ENCODE measurements around the gene SCN4B. TPM values are rescaled to one million over a fixed set of nuclear protein-coding genes. Genes with fewer than 3 reads are reported as not detected.
"Not testable (repeated sequence)": the region's sequence is repeated elsewhere in the genome, so short reads cannot be mapped to it uniquely, and the experiment has no call there.

The SCN4B gene
- total and polyA plus RNA-seq, 2 donors (not counting 3 experiments of a cell fraction or from before 2014, with no cell fraction given): 0.06 to 0.13 TPM

- H3K27ac ChIP-seq (ENCODE audit: insufficient read depth, low read depth, low read length); H3K9me3 ChIP-seq (replicated peaks; ENCODE audit: control insufficient read depth, insufficient read depth, low read length); H3K9ac ChIP-seq (replicated peaks; ENCODE audit: extremely low read depth, insufficient read depth, low read length); DNase-seq (ENCODE audit: low read depth, low spot score); H3K4me1 ChIP-seq (ENCODE audit: control insufficient read depth, extremely low read depth, insufficient read depth, low read length); CTCF ChIA-PET; H3K9me1 ChIP-seq (replicated peaks; ENCODE audit: control insufficient read depth, extremely low read depth, insufficient read depth, low read length); H2AFZ ChIP-seq (ENCODE audit: low read depth, low read length); H3K4me3 ChIP-seq (replicated peaks in 1 of 3; ENCODE audit: insufficient read depth in 1 of 3, low read depth in 1 of 3, low read length in 3 of 3); dilution Hi-C loops (cut with MboI; ENCODE audit: extremely low pct_ligation_motif_present, low sequenced_read_pairs); H3K79me2 ChIP-seq (ENCODE audit: control insufficient read depth, insufficient read depth, low read length); POLR2A ChIA-PET; BruUV-seq (replicated peaks); H4K20me1 ChIP-seq (replicated peaks; ENCODE audit: control insufficient read depth, extremely low read depth, insufficient read depth, low read length); H3K36me3 ChIP-seq (ENCODE audit: control insufficient read depth in 2 of 2, extremely low read depth in 1 of 2, insufficient read depth in 2 of 2, low read length in 2 of 2); H3K4me2 ChIP-seq (ENCODE audit: insufficient read depth, low read length); FAIRE-seq; intact Hi-C loops (cut with micrococcal nuclease): not testable (repeated sequence)
- H3K27me3 ChIP-seq (ENCODE audit: control insufficient read depth in 2 of 2, insufficient read depth in 2 of 2, low read length in 2 of 2): peaks cover 11% of the 10 kb centered on the region in 2 experiments
Observed at GRCh38 chr11:118190942-118191506, 38.4 kb upstream of the SCN4B start.

GRCh38 chr11:118186346-118187107 lies 33.9 kb upstream of the SCN4B start:
- POLR2A ChIA-PET: no interaction called here
- H3K9ac ChIP-seq (replicated peaks; ENCODE audit: extremely low read depth, insufficient read depth, low read length): no peak overlapping the region
- no peaks in the 10 kb centered on the region for H4K20me1 ChIP-seq (replicated peaks; ENCODE audit: control insufficient read depth, extremely low read depth, insufficient read depth, low read length)
- H3K27ac ChIP-seq (ENCODE audit: insufficient read depth, low read depth, low read length): no peak overlapping the region
- H3K4me1 ChIP-seq (ENCODE audit: control insufficient read depth, extremely low read depth, insufficient read depth, low read length): no peaks in the 10 kb centered on the region
- dilution Hi-C loops (cut with MboI; ENCODE audit: extremely low pct_ligation_motif_present, low sequenced_read_pairs) (no loop called here), intact Hi-C loops (cut with micrococcal nuclease) (no loop called here)
- CTCF ChIA-PET: interaction anchor here (1.6 to 2.0 kb wide), 2 partner anchors 12 to 79 kb away, joined by 3 to 8 read pairs; no protein-coding TSS in a partner anchor
- TF ChIP-seq JUN (IDR thresholded peaks at IDR 0.05; ENCODE audit: borderline replicate concordance, insufficient read depth, insufficient read length, low read depth) (no peak), POLR2A (IDR thresholded peaks at IDR 0.05; ENCODE audit: low read depth, low read length) (no peak), MYC (IDR thresholded peaks at IDR 0.05; ENCODE audit: low read depth, low read length) (no peak), FOS (IDR thresholded peaks at IDR 0.05; ENCODE audit: borderline replicate concordance, insufficient read depth, low read length) (no peak), EZH2 (IDR thresholded peaks at IDR 0.05; ENCODE audit: borderline replicate concordance, low read depth, low read length, severe bottlenecking) (no peak), CTCF (IDR thresholded peaks at IDR 0.05; ENCODE audit: extremely low read depth in 1 of 2, insufficient read depth in 1 of 2, low read depth in 1 of 2, low read length in 2 of 2) (no peak), MAX (IDR thresholded peaks at IDR 0.05; ENCODE audit: insufficient read depth, insufficient read length) (no peak), GATA2 (IDR thresholded peaks at IDR 0.05; ENCODE audit: insufficient read depth, insufficient read length, low read depth, low read length) (no peak), POLR2AphosphoS5 (IDR thresholded peaks at IDR 0.05; ENCODE audit: insufficient read depth, low read depth, low read length) (no peak)
- no peak overlapping the region for H3K4me2 ChIP-seq (ENCODE audit: insufficient read depth, low read length)
- H3K4me3 ChIP-seq (replicated peaks in 1 of 3; ENCODE audit: insufficient read depth in 1 of 3, low read depth in 1 of 3, low read length in 3 of 3): no peak overlapping the region
- H3K9me3 ChIP-seq (replicated peaks; ENCODE audit: control insufficient read depth, insufficient read depth, low read length): no peaks in the 10 kb centered on the region
- no peaks in the 10 kb centered on the region for H3K79me2 ChIP-seq (ENCODE audit: control insufficient read depth, insufficient read depth, low read length)
- no peaks in the 10 kb centered on the region for H3K9me1 ChIP-seq (replicated peaks; ENCODE audit: control insufficient read depth, extremely low read depth, insufficient read depth, low read length)
- BruUV-seq (replicated peaks): no TSS peak
- FAIRE-seq: no peak
- no peaks in the 10 kb centered on the region for H3K36me3 ChIP-seq (ENCODE audit: control insufficient read depth in 2 of 2, extremely low read depth in 1 of 2, insufficient read depth in 2 of 2, low read length in 2 of 2)
- H2AFZ ChIP-seq (ENCODE audit: low read depth, low read length): no peak overlapping the region
- H3K27me3 ChIP-seq (ENCODE audit: control insufficient read depth in 2 of 2, insufficient read depth in 2 of 2, low read length in 2 of 2): peaks cover 6 to 16% of the 10 kb centered on the region in 2 experiments
- DNase-seq (ENCODE audit: low read depth, low spot score): no peak
